Cardiac septum (tissue), 1 donor: ENCODE data around the gene CDH13. TPM values are rescaled to one million over a fixed set of nuclear protein-coding genes. Genes with fewer than 3 reads are reported as not detected.

Experiments
- DNase-seq: peaks from one replicate; pipeline ENCODE4 v3.0.0-alpha.2; 2020; ENCODE audit warnings: low spot score
- intact Hi-C: fragments of 100-400 bp; cut with DNase I; formaldehyde crosslinking; loops from one replicate; pipeline ENCODE4 v1.14.0; 2022
- total RNA-seq: library from RNA; stranded (reverse); fragmentation: NEBNext Ultra II Directional; extraction: Animal tissue kit (Norgen Biotek cat#: 25700); gene quantifications from one replicate; pipeline ENCODE4 v1.2.1, GENCODE V29; 2021
- donor health status: DM: no; HTN: no; CAD: no.

The CDH13 gene
- total RNA-seq, 1 donor from 2014 or later: 108 TPM

- intact Hi-C loops: loop anchor here (10.0 kb wide), 1 partner anchor 722 kb away; no protein-coding TSS in a partner anchor
- no peak for DNase-seq
Measured at GRCh38 chr16:83356986-83357385, 730.2 kb downstream of the CDH13 start.

DNA sequence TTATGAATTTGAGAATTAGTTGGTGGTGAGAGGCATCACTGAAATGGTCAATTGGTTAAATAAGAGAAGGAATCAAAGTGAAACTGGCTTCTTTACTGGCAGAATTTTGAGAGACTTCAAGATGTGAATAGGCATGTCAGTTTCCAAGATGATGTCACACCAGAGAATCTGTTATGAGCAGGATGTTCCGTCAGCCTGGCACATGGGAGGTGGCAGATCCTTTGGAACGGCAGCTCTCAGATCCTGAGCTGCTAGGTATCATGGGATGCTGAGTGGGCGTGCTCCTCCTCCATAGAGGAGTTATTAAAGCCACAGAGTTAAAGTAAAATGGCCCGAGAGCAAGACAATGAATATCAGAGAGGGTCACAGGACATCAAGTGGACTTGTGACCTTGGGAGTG is 736.8 kb downstream of the CDH13 start:
- DNase-seq: no peak
- intact Hi-C loops: loop anchor here (10.0 kb wide), 1 partner anchor 61 kb away; no protein-coding TSS in a partner anchor

DNA sequence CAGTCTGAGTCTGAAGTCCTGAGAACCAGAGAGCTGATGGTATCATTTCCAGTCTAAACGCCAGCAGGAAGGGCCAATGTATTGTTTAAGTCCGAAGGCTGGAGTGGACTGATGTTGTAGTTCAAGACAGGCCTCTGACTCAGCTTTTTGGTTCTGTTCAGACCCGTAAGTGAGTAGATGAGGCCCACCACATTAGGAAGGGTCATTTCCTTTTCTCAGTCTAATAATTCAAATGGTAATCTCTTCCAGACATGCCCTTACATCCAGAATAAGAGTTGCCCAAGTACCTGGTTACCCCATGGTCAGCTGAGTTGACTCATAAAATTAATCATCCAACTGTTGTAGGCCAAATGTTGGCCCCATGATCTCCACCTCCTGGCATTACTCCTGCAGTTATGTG is 738.4 kb downstream of the CDH13 start:
- no peak for DNase-seq
- intact Hi-C loops: loop anchor here (10.0 kb wide), 1 partner anchor 60 kb away; no protein-coding TSS in a partner anchor

- no peak for DNase-seq
- intact Hi-C loops: loop anchor here (10.0 kb wide), 1 partner anchor 59 kb away; no protein-coding TSS in a partner anchor
Measured at GRCh38 chr16:83366228-83366627, 739.5 kb downstream of the CDH13 start.

- DNase-seq: no peak
- intact Hi-C loops: no loop called here
Measured at GRCh38 chr16:83374979-83375378, 748.2 kb downstream of the CDH13 start.

DNA sequence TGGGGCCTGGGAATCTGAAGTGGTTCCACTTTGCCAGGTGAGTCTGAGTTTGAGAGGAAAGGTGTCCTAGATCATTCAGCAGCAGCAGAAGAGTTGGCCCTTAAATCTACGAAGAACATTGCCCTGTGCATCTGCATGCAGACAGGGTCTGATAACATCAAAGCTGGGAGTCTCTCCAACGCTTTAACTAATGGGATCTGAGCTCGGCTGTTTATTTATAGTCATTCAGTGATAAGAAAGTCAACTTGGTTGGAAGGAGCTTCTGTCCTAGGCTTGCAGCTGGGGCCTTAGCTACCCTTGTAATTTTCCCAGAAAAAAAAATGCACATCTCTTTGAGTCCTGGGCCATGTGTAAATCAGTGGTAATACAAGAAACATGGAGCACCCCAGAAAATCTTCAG is 763.0 kb downstream of the CDH13 start:
- no peak for DNase-seq
- intact Hi-C loops: no loop called here

- DNase-seq: no peak
- intact Hi-C loops: no loop called here
Measured at GRCh38 chr16:83390759-83391158, 764.0 kb downstream of the CDH13 start.

GRCh38 chr16:83392743-83393142 is 766.0 kb downstream of the CDH13 start:
- intact Hi-C loops: no loop called here
- no peak for DNase-seq

- no peak for DNase-seq
- intact Hi-C loops: no loop called here
Measured at GRCh38 chr16:83393196-83393981, 766.6 kb downstream of the CDH13 start.

- intact Hi-C loops: no loop called here
- no peak for DNase-seq
Measured at GRCh38 chr16:83397601-83398291, 771.0 kb downstream of the CDH13 start.

- intact Hi-C loops: no loop called here
- DNase-seq: no peak
Measured at GRCh38 chr16:83400234-83400633, 773.5 kb downstream of the CDH13 start.

GRCh38 chr16:83402160-83402814 is 775.5 kb downstream of the CDH13 start:
- intact Hi-C loops: no loop called here
- no peak for DNase-seq

- no peak for DNase-seq
- intact Hi-C loops: no loop called here
Measured at GRCh38 chr16:83402967-83403366, 776.2 kb downstream of the CDH13 start.

DNA sequence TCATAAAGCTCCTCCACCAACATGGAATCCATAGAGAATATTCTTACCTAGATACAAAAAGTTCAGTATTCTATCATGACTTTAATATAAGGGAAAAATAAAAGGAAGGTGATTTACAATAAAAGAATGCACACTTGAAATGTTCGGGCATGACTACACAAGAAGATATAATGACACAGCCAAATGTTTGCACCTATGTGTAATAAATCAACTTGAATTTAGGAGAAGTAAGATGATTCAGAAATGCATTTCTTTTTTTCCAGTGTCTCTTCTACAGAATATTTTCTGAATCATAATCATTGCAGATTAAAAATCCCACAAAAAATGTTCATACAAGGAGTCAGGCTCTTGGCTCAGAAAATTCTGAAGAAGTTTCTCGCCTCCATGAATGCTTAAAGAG is 777.0 kb downstream of the CDH13 start:
- intact Hi-C loops: no loop called here
- DNase-seq: no peak

- DNase-seq: no peak
- intact Hi-C loops: no loop called here
Measured at GRCh38 chr16:83404261-83404660, 777.5 kb downstream of the CDH13 start.

DNA sequence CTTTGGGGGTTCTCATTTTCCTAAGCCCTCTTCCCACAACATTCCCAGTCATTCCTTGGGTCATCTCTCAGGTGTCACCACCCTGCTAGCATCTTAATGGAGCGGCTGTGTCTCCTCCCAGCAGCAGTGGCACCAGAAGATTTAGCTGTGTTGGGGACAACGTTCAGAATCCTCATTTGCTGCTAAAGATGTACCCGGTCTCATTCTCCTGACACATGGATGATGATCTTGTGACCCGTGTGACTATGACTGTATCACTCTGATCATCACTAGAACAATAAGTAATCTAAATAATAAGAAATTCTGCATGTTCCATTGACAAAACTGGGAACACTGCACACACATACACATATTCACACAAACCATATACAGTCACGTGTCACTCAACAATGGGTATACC is 781.2 kb downstream of the CDH13 start:
- no peak for DNase-seq
- intact Hi-C loops: no loop called here

DNA sequence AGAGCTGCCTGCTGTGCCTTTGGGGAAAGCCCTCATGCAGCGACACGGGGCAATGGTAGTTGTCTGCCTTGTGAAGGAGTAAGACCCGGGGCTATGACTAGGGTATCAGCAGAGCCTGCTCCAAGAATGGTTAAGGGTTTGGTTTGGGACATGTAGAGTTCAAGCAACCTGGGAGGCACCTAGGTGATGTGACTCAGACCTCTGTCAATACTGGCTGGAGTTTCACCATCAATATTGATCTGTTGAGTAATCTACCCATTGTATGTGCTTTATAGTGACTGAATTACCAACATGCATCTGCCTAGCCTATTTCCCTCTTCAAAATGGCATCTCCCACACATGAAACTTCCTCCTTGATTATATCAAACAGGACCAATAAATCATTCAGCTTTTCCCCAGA is 782.6 kb downstream of the CDH13 start:
- DNase-seq: no peak

DNA sequence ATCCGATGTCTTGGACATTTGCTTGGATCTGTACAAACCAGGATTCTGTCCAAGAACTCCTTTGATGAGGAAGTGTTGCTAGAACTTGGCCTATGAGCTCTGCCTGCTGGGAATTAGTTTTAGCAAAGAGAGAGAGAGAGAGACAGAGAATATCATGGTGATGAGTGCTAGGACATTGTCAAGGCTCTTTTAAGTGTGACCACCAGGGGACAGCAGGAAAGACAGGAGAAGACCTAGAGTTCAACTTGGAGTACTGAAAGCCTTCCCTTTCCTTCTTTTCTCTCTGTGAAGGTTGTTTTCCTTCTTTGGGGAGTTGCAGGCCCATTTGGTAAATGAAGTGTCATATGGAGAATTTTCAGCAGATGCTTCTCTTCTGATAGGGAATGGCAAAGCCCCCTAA is 791.8 kb downstream of the CDH13 start:
- intact Hi-C loops: no loop called here
- no peak for DNase-seq

More for the DNA sequence above, 782.6 kb downstream of the CDH13 start:
- intact Hi-C loops: no loop called here

DNA sequence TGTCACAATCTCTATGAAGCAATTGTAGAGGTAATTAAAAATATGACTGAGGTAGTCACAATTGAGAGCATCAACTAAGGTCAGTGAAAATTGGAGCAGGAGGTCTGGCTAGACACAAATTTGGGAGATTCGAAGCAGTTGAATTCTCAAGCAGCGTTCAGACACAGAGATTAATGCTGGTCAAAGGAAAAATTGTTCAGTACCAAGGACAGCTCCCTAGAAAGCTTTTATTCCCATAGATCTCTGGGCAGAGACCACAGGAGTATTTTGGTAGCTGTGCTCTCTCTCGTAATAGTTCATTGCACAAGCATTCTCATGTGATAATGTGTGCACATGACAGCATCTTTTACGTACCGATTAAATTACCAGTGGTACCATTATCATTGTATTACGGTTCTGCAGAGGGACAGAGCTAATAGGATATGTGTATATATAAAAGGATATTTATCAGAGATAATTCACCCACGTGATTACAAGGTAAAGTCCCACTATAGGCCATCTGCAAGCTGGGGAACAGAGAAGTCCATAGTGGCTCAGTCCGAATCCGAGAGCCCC is 793.5 kb downstream of the CDH13 start:
- intact Hi-C loops: loop anchor here (10.0 kb wide), 1 partner anchor 55 kb away; no protein-coding TSS in a partner anchor
- DNase-seq: no peak

GRCh38 chr16:83433201-83433600 is 806.4 kb downstream of the CDH13 start:
- intact Hi-C loops: no loop called here
- DNase-seq: no peak
